ENCODE measurements around the gene MAGI2. TPM values are rescaled to one million over a fixed set of nuclear protein-coding genes. Genes with fewer than 3 reads are reported as not detected.

The MAGI2 gene
- total RNA-seq, 1 experiment from 2014 or later, result 0.25 TPM

GRCh38 chr7:78852951-78853350 lies 600.5 kb downstream of the MAGI2 start:
- Mint-ChIP-seq H3K4me3 (ENCODE audit: unreplicated experiment) (no peak overlapping the region), H3K27me3 (ENCODE audit: insufficient read depth, unreplicated experiment) (no peaks in the 10 kb centered on the region), H3K36me3 (ENCODE audit: insufficient read depth, unreplicated experiment) (no peaks in the 10 kb centered on the region), H3K27ac (ENCODE audit: unreplicated experiment) (no peak overlapping the region), H3K9me3 (ENCODE audit: unreplicated experiment) (no peaks in the 10 kb centered on the region), H3K4me1 (ENCODE audit: low read depth, unreplicated experiment) (no peaks in the 10 kb centered on the region)
- no peaks in the 10 kb centered on the region for H3K9me3 ChIP-seq
- no peak for DNase-seq
- H3K36me3 ChIP-seq (ENCODE audit: control insufficient read depth, insufficient read depth, low read length), result no peaks in the 10 kb centered on the region
- CTCF ChIA-PET, result no interaction called here
- BruUV-seq (replicated peaks), result no TSS peak
- no peak for TF ChIP-seq CTCF (IDR thresholded peaks at IDR 0.05; ENCODE audit: insufficient read depth in 1 of 2, low read depth in 1 of 2, low read length in 1 of 2, severe bottlenecking in 1 of 2, unreplicated experiment in 1 of 2)
- POLR2A ChIA-PET, result no interaction called here
- no peaks in the 10 kb centered on the region; the same call in 1 of the 2 replicates for H3K4me1 ChIP-seq
- H3K4me3 ChIP-seq (ENCODE audit: low read depth, low read length), result no peak overlapping the region
- H3K27me3 ChIP-seq (replicated peaks; ENCODE audit: control insufficient read depth, insufficient read depth, low read length), result no peaks in the 10 kb centered on the region
- intact Hi-C loops (cut with micrococcal nuclease; ENCODE audit: unreplicated experiment), result no loop called here

GRCh38 chr7:78850093-78850740 lies 603.2 kb downstream of the MAGI2 start:
- Histone ChIP-seq H3K4me3 (ENCODE audit: low read depth, low read length) (no peak overlapping the region), H3K4me1 (no peaks in the 10 kb centered on the region; the same call in 1 of the 2 replicates), H3K27me3 (replicated peaks; ENCODE audit: control insufficient read depth, insufficient read depth, low read length) (no peaks in the 10 kb centered on the region), H3K9me3 (no peaks in the 10 kb centered on the region), H3K36me3 (ENCODE audit: control insufficient read depth, insufficient read depth, low read length) (no peaks in the 10 kb centered on the region)
- ChIA-PET POLR2A (no interaction called here), CTCF (no interaction called here)
- Mint-ChIP-seq H3K9me3 (ENCODE audit: unreplicated experiment) (no peaks in the 10 kb centered on the region), H3K36me3 (ENCODE audit: insufficient read depth, unreplicated experiment) (no peaks in the 10 kb centered on the region), H3K4me1 (ENCODE audit: low read depth, unreplicated experiment) (no peaks in the 10 kb centered on the region), H3K27me3 (ENCODE audit: insufficient read depth, unreplicated experiment) (no peaks in the 10 kb centered on the region), H3K4me3 (ENCODE audit: unreplicated experiment) (no peak overlapping the region), H3K27ac (ENCODE audit: unreplicated experiment) (no peak overlapping the region)
- intact Hi-C loops (cut with micrococcal nuclease; ENCODE audit: unreplicated experiment), result no loop called here
- no peak for TF ChIP-seq CTCF (IDR thresholded peaks at IDR 0.05; ENCODE audit: insufficient read depth in 1 of 2, low read depth in 1 of 2, low read length in 1 of 2, severe bottlenecking in 1 of 2, unreplicated experiment in 1 of 2)
- no peak for DNase-seq
- no TSS peak for BruUV-seq (replicated peaks)

GRCh38 chr7:78845155-78845554 lies 608.3 kb downstream of the MAGI2 start:
- Mint-ChIP-seq H3K9me3 (ENCODE audit: unreplicated experiment) (no peaks in the 10 kb centered on the region), H3K27ac (ENCODE audit: unreplicated experiment) (no peak overlapping the region), H3K4me3 (ENCODE audit: unreplicated experiment) (no peak overlapping the region), H3K27me3 (ENCODE audit: insufficient read depth, unreplicated experiment) (no peaks in the 10 kb centered on the region), H3K4me1 (ENCODE audit: low read depth, unreplicated experiment) (no peaks in the 10 kb centered on the region), H3K36me3 (ENCODE audit: insufficient read depth, unreplicated experiment) (no peaks in the 10 kb centered on the region)
- DNase-seq, result no peak
- H3K27me3 ChIP-seq (replicated peaks; ENCODE audit: control insufficient read depth, insufficient read depth, low read length), result no peaks in the 10 kb centered on the region
- no peaks in the 10 kb centered on the region for H3K36me3 ChIP-seq (ENCODE audit: control insufficient read depth, insufficient read depth, low read length)
- CTCF ChIA-PET, result no interaction called here
- BruUV-seq (replicated peaks), result no TSS peak
- TF ChIP-seq CTCF (IDR thresholded peaks at IDR 0.05; ENCODE audit: insufficient read depth in 1 of 2, low read depth in 1 of 2, low read length in 1 of 2, severe bottlenecking in 1 of 2, unreplicated experiment in 1 of 2), result no peak
- H3K9me3 ChIP-seq, result no peaks in the 10 kb centered on the region
- H3K4me3 ChIP-seq (ENCODE audit: low read depth, low read length), result no peak overlapping the region
- intact Hi-C loops (cut with micrococcal nuclease; ENCODE audit: unreplicated experiment), result no loop called here
- POLR2A ChIA-PET, result no interaction called here
- no peaks in the 10 kb centered on the region; the same call in 1 of the 2 replicates for H3K4me1 ChIP-seq
